B cell (primary cell): ENCODE results near the gene IPMK. TPM values are rescaled to one million over a fixed set of nuclear protein-coding genes. Genes with fewer than 3 reads are reported as not detected.
A peak's percentile ranks its signal among the peaks of the same experiment; 100 is the strongest.

ENCODE experiments used
- ATAC-seq: fragments of 200-7000 bp; cut with Tn5 transposase; one replicate; pipeline ENCODE4 v1.10.0; 2021; ENCODE audit warnings: low read depth, mild to moderate bottlenecking, moderate number of reproducible peaks, moderate library complexity
- CTCF ChIA-PET: fragments of 350-600 bp; sonication (Branson Sonifier 250); formaldehyde crosslinking; loops from one replicate; lab custom pipeline; 2021; ENCODE audit warnings: antibody characterized with exemption, inconsistent platforms; lab: Charles Lee
- POLR2A ChIA-PET: fragments of 350-600 bp; sonication (Branson Sonifier 250); formaldehyde crosslinking; loops from one replicate; lab custom pipeline; 2021; ENCODE audit warnings: antibody characterized with exemption; lab: Charles Lee
- DNase-seq: peaks from one replicate; pipeline ENCODE4 v3.0.0; 2013
- H2AFZ ChIP-seq: 2 replicates; pipeline ENCODE4 v1.6.1; 2012; ENCODE audit warnings: mild to moderate bottlenecking, low read depth, low read length; ENCODE audit not compliant: insufficient read depth, poor library complexity, severe bottlenecking
- H3K27ac ChIP-seq, 2 donors: 1 replicate in 1 of 2; 2 replicates in 1 of 2; pipeline ENCODE4 v1.5.1; 2012 to 2013; ENCODE audit warnings: low read length in 2 of 2, mild to moderate bottlenecking in 2 of 2, moderate library complexity in 1 of 2
- H3K27me3 ChIP-seq, 4 experiments: fragments of 200-600 bp in 1 of 4; sonication (generic) in 1 of 4; replicated peaks in 1 of 4; 1 replicate in 2 of 4; 2 replicates in 2 of 4; pipeline versions ENCODE4 v1.6.1 to v1.7.0; 2013 to 2016; ENCODE audit warnings: low read length in 3 of 4, mild to moderate bottlenecking in 2 of 4, mixed read lengths in 1 of 4, moderate library complexity in 1 of 4; ENCODE audit not compliant: insufficient read depth in 4 of 4, control insufficient read depth in 3 of 4; ENCODE audit errors: control extremely low read depth in 1 of 4
- H3K36me3 ChIP-seq, 2 experiments: replicated peaks in 1 of 2; 1 replicate in 1 of 2; 2 replicates in 1 of 2; pipeline versions ENCODE4 v1.6.1 to v1.7.1; 2013; ENCODE audit warnings: low read length in 1 of 2; ENCODE audit not compliant: insufficient read depth in 2 of 2, control insufficient read depth in 1 of 2; ENCODE audit errors: control extremely low read depth in 1 of 2, extremely low read depth in 1 of 2
- H3K4me1 ChIP-seq, 2 donors: fragments of 200-600 bp in 1 of 2; sonication (generic) in 1 of 2; 1 replicate in 1 of 2; 2 replicates in 1 of 2; pipeline versions ENCODE4 v1.5.1 to v1.6.1; 2013 to 2017; ENCODE audit warnings: low read length in 2 of 2; ENCODE audit not compliant: control insufficient read depth in 2 of 2, insufficient read depth in 2 of 2
- H3K4me2 ChIP-seq: replicated peaks from 2 replicates; pipeline ENCODE3; 2012; ENCODE audit warnings: mild to moderate bottlenecking, low read depth, low read length; ENCODE audit not compliant: poor library complexity, severe bottlenecking
- H3K4me3 ChIP-seq, 5 experiments: fragments of 200-600 bp in 1 of 5; sonication (generic) in 1 of 5; 1 replicate in 3 of 5; 2 replicates in 2 of 5; pipeline versions ENCODE4 v1.5.1 to v1.7.0; 2011 to 2016; ENCODE audit warnings: low read length in 4 of 5, mild to moderate bottlenecking in 4 of 5, low read depth in 2 of 5, control low read depth in 1 of 5, moderate library complexity in 1 of 5; ENCODE audit not compliant: insufficient read depth in 1 of 5; ENCODE audit errors: control extremely low read depth in 1 of 5, extremely low read depth in 1 of 5
- H3K79me2 ChIP-seq: fragments of 200-600 bp; sonication (generic); one replicate; pipeline ENCODE4 v1.6.0; 2016; ENCODE audit warnings: low read length; ENCODE audit not compliant: control insufficient read depth, insufficient read depth
- H3K9ac ChIP-seq: fragments of 200-600 bp; sonication (generic); 2 replicates; pipeline ENCODE4 v1.6.1; 2017; ENCODE audit warnings: mild to moderate bottlenecking, low read length, moderate library complexity
- H3K9me3 ChIP-seq, 3 donors: one replicate each; pipeline versions ENCODE4 v1.6.1 to v1.7.1; 2013; ENCODE audit warnings: low read length in 2 of 3; ENCODE audit not compliant: control insufficient read depth in 2 of 3, insufficient read depth in 1 of 3; ENCODE audit errors: control extremely low read depth in 1 of 3
- H4K20me1 ChIP-seq: 2 replicates; pipeline ENCODE4 v1.6.0; 2012; ENCODE audit warnings: mild to moderate bottlenecking, low read length; ENCODE audit not compliant: insufficient read depth, control insufficient read depth, poor library complexity, severe bottlenecking
- H3K27ac Mint-ChIP-seq: one replicate; pipeline ENCODE4 v1.8.0; 2021; ENCODE audit warnings: mixed read lengths
- H3K27me3 Mint-ChIP-seq: one replicate; pipeline ENCODE4 v1.8.0; 2021; ENCODE audit warnings: mixed read lengths
- H3K4me1 Mint-ChIP-seq: one replicate; pipeline ENCODE4 v1.8.0; 2021; ENCODE audit warnings: mixed read lengths
- H3K4me3 Mint-ChIP-seq: one replicate; pipeline ENCODE4 v1.8.0; 2021; ENCODE audit warnings: mixed read lengths
- H3K9me3 Mint-ChIP-seq: one replicate; pipeline ENCODE4 v1.8.0; 2022; ENCODE audit warnings: mixed read lengths; ENCODE audit not compliant: insufficient read depth
- CTCF ChIP-seq: fragments of 200-600 bp; IDR thresholded peaks from one replicate; pipeline ENCODE4 v1.8.0; 2022; ENCODE audit warnings: antibody characterized with exemption, mild to moderate bottlenecking
- EZH2 ChIP-seq: IDR thresholded peaks from 2 replicates; pipeline ENCODE4 v1.6.1; 2012; ENCODE audit warnings: borderline replicate concordance, low read depth, mild to moderate bottlenecking, moderate library complexity, low read length; ENCODE audit not compliant: insufficient read depth, poor library complexity, severe bottlenecking
- WGBS: methylation state at CpG from one replicate; pipeline ENCODE4 v1.1.5; 2013; ENCODE audit warnings: missing lambda C conversion rate; ENCODE audit not compliant: insufficient coverage; 5-methylcytosine and 5-hydroxymethylcytosine counted together
- intact Hi-C: fragments of 100-400 bp; cut with micrococcal nuclease; formaldehyde crosslinking; loops from one replicate; pipeline ENCODE4 v1.10.0; 2022
- polyA plus RNA-seq: library from polyadenylated mRNA; depleted of rRNA; stranded (reverse); fragments of >200 nt; gene quantifications from 2 replicates; pipeline ENCODE4 v1.2.3, GENCODE V29; 2012
- total RNA-seq, 2 donors: library from RNA; stranded (reverse); fragments of 120-200 nt in 1 of 2; gene quantifications; 1 replicate in 1 of 2; 2 replicates in 1 of 2; pipeline versions ENCODE4 v1.2.3 to v1.2.4, GENCODE V29; 2013 to 2022

The IPMK gene
- total and polyA plus RNA-seq, 2 donors (not counting 1 experiment from before 2014, with no cell fraction given), result 1.9 to 8.6 TPM

- Histone ChIP-seq H3K27me3 (no peaks in the 10 kb centered on the region), H3K9ac (peak overlapping the region; percentile 92), H3K4me3 (peak overlapping the region; percentile 76 to 96 (median 78)), H3K4me1 (peaks cover 25 to 38% of the 10 kb centered on the region in 2 donors), H3K79me2 (peaks cover 71% of the 10 kb centered on the region), H2AFZ (peak overlapping the region; percentile 92), H3K36me3 (no peaks in the 10 kb centered on the region), H3K27ac (peak overlapping the region; percentile 98), H3K4me2 (peak overlapping the region; percentile 91), H3K9me3 (no peaks in the 10 kb centered on the region), H4K20me1 (peaks cover 27% of the 10 kb centered on the region)
- Mint-ChIP-seq H3K27ac (peak overlapping the region; percentile 100), H3K4me1 (peaks cover 49% of the 10 kb centered on the region), H3K9me3 (no peaks in the 10 kb centered on the region), H3K27me3 (no peaks in the 10 kb centered on the region), H3K4me3 (peak overlapping the region; percentile 99)
- ATAC-seq, result peak; percentile 16
- TF ChIP-seq EZH2 (no peak), CTCF (no peak)
- WGBS, result 1% methylated on average over 52 of the region's 53 CpGs
- ChIA-PET CTCF (interaction anchor here (1.2 to 2.1 kb wide), 3 partner anchors 32 to 117 kb away, joined by 4 to 9 read pairs (median 5); partner anchors contain the start of gene TFAM), POLR2A (no interaction called here)
- intact Hi-C loops, result loop anchor here (5.0 to 10.0 kb wide), 3 partner anchors 40 to 1968 kb away; partner anchors contain the start of gene CCDC6
- peak; percentile 85 for DNase-seq
These were observed 625 bp downstream of the IPMK start for GRCh38 chr10:58266826-58267712.
